Panc1 (cell line): ENCODE results near the gene CD244. TPM values are rescaled to one million over a fixed set of nuclear protein-coding genes. Genes with fewer than 3 reads are reported as not detected.

Source experiments
- ATAC-seq: fragments of 200-7000 bp; cut with Tn5 transposase; 2 replicates; pipeline ENCODE4 v1.9.1; 2020; ENCODE audit warnings: mild to moderate bottlenecking, moderate library complexity
- BruUV-seq: library from RNA; stranded (reverse); fragments of 400-500 nt; replicated peaks from 2 replicates; lab custom pipeline; 2021; lab: Mats Ljungman, UMichigan
- CTCF ChIA-PET: fragments of 300-600 bp; sonication (Branson Sonifier 250); formaldehyde crosslinking; loops from one replicate; lab custom pipeline; 2022; ENCODE audit warnings: antibody characterized with exemption; lab: Charles Lee
- POLR2A ChIA-PET: fragments of 300-600 bp; sonication (Branson Sonifier 250); formaldehyde crosslinking; loops from one replicate; lab custom pipeline; 2022; ENCODE audit warnings: antibody characterized with exemption; lab: Charles Lee
- DNase-seq: peaks from one replicate; pipeline ENCODE4 v3.0.0-alpha.2; 2010; ENCODE audit warnings: low read depth, low spot score
- H3K27ac ChIP-seq: 2 replicates; pipeline ENCODE4 v1.5.1; 2011; ENCODE audit warnings: mild to moderate bottlenecking, low read length, inconsistent platforms
- H3K27me3 ChIP-seq: fragments of 200-500 bp; sonication (Bioruptor generic); 2 replicates; pipeline ENCODE4 v1.6.0; 2014; ENCODE audit warnings: low read length, inconsistent platforms; ENCODE audit not compliant: control insufficient read depth, insufficient read depth
- H3K36me3 ChIP-seq: fragments of 200-500 bp; sonication (Bioruptor generic); 2 replicates; pipeline ENCODE4 v1.5.1; 2014; ENCODE audit warnings: inconsistent platforms, mild to moderate bottlenecking, low read length, moderate library complexity; ENCODE audit not compliant: control insufficient read depth, insufficient read depth
- H3K4me1 ChIP-seq: 2 replicates; pipeline ENCODE4 v1.5.1; 2011; ENCODE audit warnings: inconsistent platforms, mild to moderate bottlenecking, low read length, moderate library complexity; ENCODE audit not compliant: control insufficient read depth, insufficient read depth
- H3K4me3 ChIP-seq, 2 experiments: 2 replicates each; pipeline ENCODE4 v1.5.1; 2011 to 2012; ENCODE audit warnings: low read depth in 2 of 2, low read length in 2 of 2, mild to moderate bottlenecking in 2 of 2, inconsistent platforms in 1 of 2, moderate library complexity in 1 of 2
- H3K9me3 ChIP-seq: fragments of 200-500 bp; sonication (Bioruptor generic); 2 replicates; pipeline ENCODE4 v1.5.1; 2014; ENCODE audit warnings: low read depth, mild to moderate bottlenecking, inconsistent platforms, low read length, moderate library complexity; ENCODE audit not compliant: control insufficient read depth, insufficient read depth
- CTCF ChIP-seq: fragments of 450-650 bp; IDR thresholded peaks from 2 replicates; pipeline ENCODE4 v1.5.1; 2017; ENCODE audit warnings: mild to moderate bottlenecking
- POLR2AphosphoS5 ChIP-seq: IDR thresholded peaks from 2 replicates; pipeline ENCODE4 v1.6.1; 2012; ENCODE audit warnings: mild to moderate bottlenecking, low read depth, low read length, moderate library complexity
- SIN3A ChIP-seq: IDR thresholded peaks from 2 replicates; pipeline ENCODE4 v1.6.1; 2012; ENCODE audit warnings: low read depth, mild to moderate bottlenecking, low read length, moderate library complexity, borderline replicate concordance; ENCODE audit not compliant: insufficient read depth
- TCF7L2 ChIP-seq: IDR thresholded peaks from 2 replicates; pipeline ENCODE4 v1.6.1; 2011; ENCODE audit warnings: mild to moderate bottlenecking, low read depth, low read length, inconsistent platforms
- in situ Hi-C: cut with HindIII; loops from 2 replicates; pipeline ENCODE4 v1.10.0; 2016; ENCODE audit warnings: low sequenced_read_pairs, low pct_unique_long_range_greater_than_20kb
- intact Hi-C: fragments of 100-400 bp; cut with micrococcal nuclease; formaldehyde crosslinking; loops from one replicate; pipeline ENCODE4 v1.10.0; 2022; ENCODE audit not compliant: unreplicated experiment
- total RNA-seq: library from RNA; stranded (reverse); gene quantifications from one replicate; pipeline ENCODE4 v1.2.1, GENCODE V29; 2021; ENCODE audit not compliant: unreplicated experiment
- TF ChIP-seq, protein P1 (sequence below), 2 experiments: IDR thresholded peaks; 2 replicates each; pipeline ENCODE4 v1.6.1; 2011 to 2012; ENCODE audit warnings: low read depth in 2 of 2, control low read depth in 1 of 2, low read length in 1 of 2, mild to moderate bottlenecking in 1 of 2, moderate library complexity in 1 of 2; ENCODE audit not compliant: insufficient read depth in 1 of 2

CD244 gene
- total RNA-seq, 1 experiment from 2014 or later = not detected

DNA sequence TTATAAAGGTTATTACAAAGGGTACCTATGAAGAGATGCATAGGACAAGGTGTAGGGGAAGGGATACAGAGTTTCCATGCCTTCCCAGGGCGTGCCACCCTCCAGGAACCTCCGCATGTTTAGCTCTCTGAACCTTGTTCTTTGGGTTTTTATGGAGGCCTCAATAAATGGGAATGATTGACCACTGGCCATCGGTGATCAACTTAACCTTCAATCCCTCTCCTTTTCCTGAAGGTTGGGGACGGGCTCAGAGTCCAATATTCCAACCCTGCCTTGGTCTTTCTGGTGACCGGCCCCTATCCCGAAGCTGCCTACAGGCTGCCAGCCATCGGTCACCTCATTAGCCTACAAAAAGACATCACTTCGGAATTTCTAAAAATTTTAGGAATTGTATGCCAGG is 11.7 kb downstream of the CD244 start:
- ChIA-PET POLR2A (no interaction called here), CTCF (no interaction called here)
- in situ Hi-C loops (no loop called here), intact Hi-C loops (no loop called here)
- BruUV-seq = no TSS peak
- no peak overlapping the region for H3K27ac ChIP-seq
- no peak for ATAC-seq
- TF ChIP-seq POLR2AphosphoS5 (no peak), SIN3A (no peak), TCF7L2 (no peak), CTCF (no peak)
- TF ChIP-seq, protein P1, sequence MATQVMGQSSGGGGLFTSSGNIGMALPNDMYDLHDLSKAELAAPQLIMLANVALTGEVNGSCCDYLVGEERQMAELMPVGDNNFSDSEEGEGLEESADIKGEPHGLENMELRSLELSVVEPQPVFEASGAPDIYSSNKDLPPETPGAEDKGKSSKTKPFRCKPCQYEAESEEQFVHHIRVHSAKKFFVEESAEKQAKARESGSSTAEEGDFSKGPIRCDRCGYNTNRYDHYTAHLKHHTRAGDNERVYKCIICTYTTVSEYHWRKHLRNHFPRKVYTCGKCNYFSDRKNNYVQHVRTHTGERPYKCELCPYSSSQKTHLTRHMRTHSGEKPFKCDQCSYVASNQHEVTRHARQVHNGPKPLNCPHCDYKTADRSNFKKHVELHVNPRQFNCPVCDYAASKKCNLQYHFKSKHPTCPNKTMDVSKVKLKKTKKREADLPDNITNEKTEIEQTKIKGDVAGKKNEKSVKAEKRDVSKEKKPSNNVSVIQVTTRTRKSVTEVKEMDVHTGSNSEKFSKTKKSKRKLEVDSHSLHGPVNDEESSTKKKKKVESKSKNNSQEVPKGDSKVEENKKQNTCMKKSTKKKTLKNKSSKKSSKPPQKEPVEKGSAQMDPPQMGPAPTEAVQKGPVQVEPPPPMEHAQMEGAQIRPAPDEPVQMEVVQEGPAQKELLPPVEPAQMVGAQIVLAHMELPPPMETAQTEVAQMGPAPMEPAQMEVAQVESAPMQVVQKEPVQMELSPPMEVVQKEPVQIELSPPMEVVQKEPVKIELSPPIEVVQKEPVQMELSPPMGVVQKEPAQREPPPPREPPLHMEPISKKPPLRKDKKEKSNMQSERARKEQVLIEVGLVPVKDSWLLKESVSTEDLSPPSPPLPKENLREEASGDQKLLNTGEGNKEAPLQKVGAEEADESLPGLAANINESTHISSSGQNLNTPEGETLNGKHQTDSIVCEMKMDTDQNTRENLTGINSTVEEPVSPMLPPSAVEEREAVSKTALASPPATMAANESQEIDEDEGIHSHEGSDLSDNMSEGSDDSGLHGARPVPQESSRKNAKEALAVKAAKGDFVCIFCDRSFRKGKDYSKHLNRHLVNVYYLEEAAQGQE (IDR thresholded peaks at IDR 0.05; ENCODE audit: insufficient read depth in 1 of 2, low read depth in 2 of 2, low read length in 1 of 2) = no peak
- no peaks in the 10 kb centered on the region for H3K9me3 ChIP-seq
- 0 out of 2 replicates have a peak, but pooled peaks cover 4% of the 10 kb centered on the region for H3K27me3 ChIP-seq
- H3K36me3 ChIP-seq = no peaks in the 10 kb centered on the region
- H3K4me1 ChIP-seq = no peaks in the 10 kb centered on the region
- no peak for DNase-seq
- no peak overlapping the region for H3K4me3 ChIP-seq

DNA sequence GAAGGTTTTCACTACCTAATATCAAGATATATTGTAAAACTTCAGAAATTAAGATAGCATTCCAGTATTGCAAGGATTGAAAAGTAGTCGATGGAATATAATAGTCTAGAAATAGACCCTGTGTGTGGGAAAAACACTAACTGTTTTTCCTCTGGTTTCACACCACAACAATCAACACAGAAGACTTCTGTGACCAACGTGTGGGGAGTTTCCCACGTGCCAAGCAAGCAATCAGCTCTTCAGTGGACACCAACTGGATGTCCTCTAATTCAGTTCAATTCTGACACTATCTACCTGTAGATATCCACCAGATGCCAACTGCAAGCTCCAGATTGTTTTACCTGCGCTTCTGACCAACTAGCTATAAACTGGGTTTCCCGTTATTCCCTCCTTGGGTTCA is 12.1 kb downstream of the CD244 start:
- no peaks in the 10 kb centered on the region for H3K4me1 ChIP-seq
- no peaks in the 10 kb centered on the region for H3K36me3 ChIP-seq
- H3K4me3 ChIP-seq = no peak overlapping the region
- 0 out of 2 replicates have a peak, but pooled peaks cover 4% of the 10 kb centered on the region for H3K27me3 ChIP-seq
- no peaks in the 10 kb centered on the region for H3K9me3 ChIP-seq
- intact Hi-C loops = no loop called here
- in situ Hi-C loops = no loop called here
- CTCF ChIA-PET = no interaction called here
- ATAC-seq = no peak
- POLR2A ChIA-PET = no interaction called here
- H3K27ac ChIP-seq = no peak overlapping the region
- no peak for DNase-seq
- no TSS peak for BruUV-seq
- no peak for TF ChIP-seq CTCF
- TF ChIP-seq TCF7L2 = no peak
- TF ChIP-seq, protein P1 (IDR thresholded peaks at IDR 0.05; ENCODE audit: insufficient read depth in 1 of 2, low read depth in 2 of 2, low read length in 1 of 2) = no peak
- TF ChIP-seq POLR2AphosphoS5 = no peak
- no peak for TF ChIP-seq SIN3A
